ENCODE data around the gene MBNL1.

Gene MBNL1

DNA sequence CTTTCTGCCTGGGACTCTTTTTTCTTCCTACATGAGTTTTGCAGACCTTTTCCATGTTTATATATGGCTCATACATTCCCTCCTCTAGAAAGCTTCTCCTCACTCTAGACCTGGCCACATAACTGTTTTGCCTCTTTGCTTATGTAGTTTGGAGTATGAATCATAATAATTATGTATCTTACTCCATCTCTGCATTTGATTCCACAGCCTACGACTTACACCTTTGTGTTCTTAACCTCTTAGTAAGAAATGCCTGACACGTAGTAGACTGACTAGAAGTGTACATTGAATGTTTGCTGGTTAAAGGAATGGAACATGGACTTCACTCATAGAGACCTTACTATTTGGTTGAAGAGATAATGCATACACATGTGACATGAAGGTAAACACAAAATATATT lies 56.4 kb downstream of the MBNL1 start:
- DNase-seq (ENCODE audit: extremely low spot score) = no peak
- TF ChIP-seq HDGF (IDR thresholded peaks at IDR 0.05; ENCODE audit: borderline replicate concordance) (no peak), ARNT (IDR thresholded peaks at IDR 0.05) (no peak), CTBP1 (IDR thresholded peaks at IDR 0.05; ENCODE audit: borderline replicate concordance) (no peak)
- CTCF ChIA-PET = no interaction called here
- POLR2A ChIA-PET = no interaction called here

DNA sequence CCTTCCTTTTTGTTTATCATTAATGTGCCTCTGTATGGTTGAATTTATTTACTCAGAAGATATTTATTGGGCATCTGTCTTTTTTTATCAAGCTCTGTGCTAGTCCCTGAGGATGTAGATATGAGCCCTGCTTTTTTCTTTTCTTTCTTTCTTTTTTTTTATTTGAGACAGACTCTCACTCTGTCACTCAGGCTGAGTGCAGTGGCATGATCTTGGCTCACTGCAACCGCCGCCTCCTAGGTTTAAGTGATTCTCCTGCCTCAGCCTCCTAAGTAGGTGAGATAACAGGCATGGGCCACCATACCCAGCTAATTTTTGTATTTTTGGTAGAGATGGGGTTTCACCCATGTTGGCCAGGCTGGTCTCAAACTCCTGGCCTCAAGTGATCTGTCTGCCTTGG lies 58.5 kb downstream of the MBNL1 start:
- POLR2A ChIA-PET = no interaction called here
- CTCF ChIA-PET = no interaction called here
- DNase-seq (ENCODE audit: extremely low spot score) = no peak
- TF ChIP-seq, protein P1, sequence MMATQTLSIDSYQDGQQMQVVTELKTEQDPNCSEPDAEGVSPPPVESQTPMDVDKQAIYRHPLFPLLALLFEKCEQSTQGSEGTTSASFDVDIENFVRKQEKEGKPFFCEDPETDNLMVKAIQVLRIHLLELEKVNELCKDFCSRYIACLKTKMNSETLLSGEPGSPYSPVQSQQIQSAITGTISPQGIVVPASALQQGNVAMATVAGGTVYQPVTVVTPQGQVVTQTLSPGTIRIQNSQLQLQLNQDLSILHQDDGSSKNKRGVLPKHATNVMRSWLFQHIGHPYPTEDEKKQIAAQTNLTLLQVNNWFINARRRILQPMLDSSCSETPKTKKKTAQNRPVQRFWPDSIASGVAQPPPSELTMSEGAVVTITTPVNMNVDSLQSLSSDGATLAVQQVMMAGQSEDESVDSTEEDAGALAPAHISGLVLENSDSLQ (IDR thresholded peaks at IDR 0.05) = peak; percentile 39; the same call in 1 of the 2 replicates
- TF ChIP-seq BHLHE40 (IDR thresholded peaks at IDR 0.05; ENCODE audit: borderline replicate concordance) = no peak

DNA sequence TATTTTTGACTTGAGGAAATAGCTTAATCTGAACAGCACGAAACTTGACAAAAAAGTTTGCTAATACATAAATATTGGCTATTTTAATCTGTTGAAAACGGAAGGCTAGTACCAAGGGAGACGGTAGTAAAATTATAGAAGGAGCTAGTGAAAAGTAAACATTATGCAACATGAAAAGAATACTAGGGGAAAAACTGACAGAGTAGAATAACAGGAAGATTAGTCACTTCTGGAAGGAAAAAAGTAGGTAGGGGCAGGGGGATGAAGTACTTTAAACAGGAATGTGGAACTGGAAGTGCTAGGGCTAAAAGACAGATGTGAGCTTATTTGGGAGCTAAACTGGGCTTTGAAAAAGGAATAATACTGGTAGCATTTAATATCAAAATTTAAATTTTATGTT lies 60.1 kb downstream of the MBNL1 start:
- ChIA-PET POLR2A (no interaction called here), CTCF (no interaction called here)
- TF ChIP-seq CTBP1 (IDR thresholded peaks at IDR 0.05; ENCODE audit: borderline replicate concordance) (peak; percentile 6; the same call in 1 of the 2 replicates), FOXM1 (IDR thresholded peaks at IDR 0.05; ENCODE audit: borderline replicate concordance) (no peak)
- DNase-seq (ENCODE audit: extremely low spot score) = no peak

DNA sequence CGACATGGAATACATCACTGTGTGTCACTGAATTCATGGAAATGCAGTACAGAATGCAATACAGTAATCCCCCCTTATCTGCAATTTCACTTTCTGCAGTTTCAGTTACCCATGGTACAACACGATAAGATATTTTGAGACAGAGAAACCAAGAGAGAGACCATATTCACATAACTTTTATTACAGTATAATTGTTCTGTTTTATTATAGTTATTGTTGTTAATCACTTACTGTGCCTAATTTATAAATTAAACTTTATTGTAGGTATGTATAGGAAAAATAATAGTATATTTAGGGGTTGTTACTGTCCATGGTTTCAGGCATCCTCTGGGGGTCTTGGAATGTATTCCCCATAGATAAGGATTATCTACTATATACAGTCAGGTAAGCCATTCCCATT lies 61.8 kb downstream of the MBNL1 start:
- POLR2A ChIA-PET = no interaction called here
- no peak for TF ChIP-seq BHLHE40 (IDR thresholded peaks at IDR 0.05; ENCODE audit: borderline replicate concordance)
- TF ChIP-seq LEF1 (IDR thresholded peaks at IDR 0.05; ENCODE audit: borderline replicate concordance) = no peak
- TF ChIP-seq NFRKB (IDR thresholded peaks at IDR 0.05) = no peak
- TF ChIP-seq HDGF (IDR thresholded peaks at IDR 0.05; ENCODE audit: borderline replicate concordance) = no peak
- TF ChIP-seq TARDBP (IDR thresholded peaks at IDR 0.05) = no peak
- no peak for TF ChIP-seq CTBP1 (IDR thresholded peaks at IDR 0.05; ENCODE audit: borderline replicate concordance)
- TF ChIP-seq L3MBTL2 (conservative IDR thresholded peaks at IDR 0.05) = no peak
- TF ChIP-seq ARNT (IDR thresholded peaks at IDR 0.05) = no peak
- TF ChIP-seq FOXA1 (IDR thresholded peaks at IDR 0.05) = no peak
- no peak for TF ChIP-seq FOXM1 (IDR thresholded peaks at IDR 0.05; ENCODE audit: borderline replicate concordance)
- TF ChIP-seq ZNF384 (IDR thresholded peaks at IDR 0.05) = no peak
- no peak for TF ChIP-seq SUZ12 (IDR thresholded peaks at IDR 0.05)
- no peak for TF ChIP-seq SP1 (IDR thresholded peaks at IDR 0.05)
- TF ChIP-seq FOXK2 (IDR thresholded peaks at IDR 0.05) = no peak
- TF ChIP-seq ELF4 (IDR thresholded peaks at IDR 0.05) = no peak
- TF ChIP-seq, protein P1 (IDR thresholded peaks at IDR 0.05) = no peak
- CTCF ChIA-PET = no interaction called here
- no peak for DNase-seq (ENCODE audit: extremely low spot score)

DNA sequence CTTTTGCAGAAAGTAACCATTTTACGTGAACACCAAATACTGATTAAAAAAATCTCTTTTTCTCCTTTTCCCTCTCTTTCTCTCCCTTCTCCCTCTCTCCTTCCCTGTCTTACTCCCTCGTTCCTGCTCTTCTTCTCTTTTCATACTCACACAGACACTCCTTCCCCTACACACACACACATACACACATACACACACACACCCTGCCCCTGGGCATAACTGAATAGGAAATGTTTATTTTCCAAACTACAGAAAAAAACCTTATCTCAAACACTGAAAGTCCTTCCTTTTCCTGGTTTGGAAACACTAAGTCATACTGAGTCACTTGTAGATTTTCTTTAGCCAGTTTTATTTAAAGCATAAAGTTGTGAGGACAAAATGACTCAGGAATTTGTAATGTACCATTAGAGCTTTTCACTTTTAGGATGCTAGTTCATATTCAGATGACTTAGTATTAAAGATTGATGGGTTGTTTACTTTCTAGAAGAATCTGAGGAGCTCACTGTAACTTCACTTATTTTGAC lies 62.4 kb downstream of the MBNL1 start:
- DNase-seq (ENCODE audit: extremely low spot score) = no peak
- CTCF ChIA-PET = no interaction called here
- TF ChIP-seq HDGF (IDR thresholded peaks at IDR 0.05; ENCODE audit: borderline replicate concordance) = no peak
- TF ChIP-seq, protein P1 (IDR thresholded peaks at IDR 0.05) = no peak
- TF ChIP-seq FOXK2 (IDR thresholded peaks at IDR 0.05) = no peak
- no peak for TF ChIP-seq LEF1 (IDR thresholded peaks at IDR 0.05; ENCODE audit: borderline replicate concordance)
- POLR2A ChIA-PET = no interaction called here

DNA sequence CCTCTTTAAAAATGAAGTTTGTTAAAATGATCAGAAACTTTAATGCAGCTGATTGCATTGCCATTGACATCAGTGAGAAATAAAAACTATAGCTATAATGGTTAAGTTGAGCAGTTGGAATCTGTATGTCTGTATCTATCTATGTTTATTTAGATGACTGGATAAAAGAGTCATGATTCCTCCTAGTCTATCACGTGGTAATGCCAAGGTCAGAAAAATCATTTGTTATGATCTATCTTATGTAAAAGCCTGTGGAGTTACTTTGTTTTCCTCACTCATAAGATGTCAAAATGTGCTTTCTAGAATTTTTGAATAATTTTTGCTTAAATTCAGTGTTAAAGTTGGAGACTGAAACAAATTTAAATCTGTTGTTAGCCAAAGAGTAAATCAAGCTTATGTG lies 63.3 kb downstream of the MBNL1 start:
- no peak for DNase-seq (ENCODE audit: extremely low spot score)
- POLR2A ChIA-PET = no interaction called here
- CTCF ChIA-PET = no interaction called here
- no peak for TF ChIP-seq FOXM1 (IDR thresholded peaks at IDR 0.05; ENCODE audit: borderline replicate concordance)
- no peak for TF ChIP-seq LEF1 (IDR thresholded peaks at IDR 0.05; ENCODE audit: borderline replicate concordance)
- no peak for TF ChIP-seq FOXA1 (IDR thresholded peaks at IDR 0.05)
- no peak for TF ChIP-seq SUZ12 (IDR thresholded peaks at IDR 0.05)
- no peak for TF ChIP-seq NFRKB (IDR thresholded peaks at IDR 0.05)
- no peak for TF ChIP-seq FOXK2 (IDR thresholded peaks at IDR 0.05)
- TF ChIP-seq ARNT (IDR thresholded peaks at IDR 0.05) = no peak
- TF ChIP-seq, protein P1 (IDR thresholded peaks at IDR 0.05) = no peak
- TF ChIP-seq ELF4 (IDR thresholded peaks at IDR 0.05) = no peak

DNA sequence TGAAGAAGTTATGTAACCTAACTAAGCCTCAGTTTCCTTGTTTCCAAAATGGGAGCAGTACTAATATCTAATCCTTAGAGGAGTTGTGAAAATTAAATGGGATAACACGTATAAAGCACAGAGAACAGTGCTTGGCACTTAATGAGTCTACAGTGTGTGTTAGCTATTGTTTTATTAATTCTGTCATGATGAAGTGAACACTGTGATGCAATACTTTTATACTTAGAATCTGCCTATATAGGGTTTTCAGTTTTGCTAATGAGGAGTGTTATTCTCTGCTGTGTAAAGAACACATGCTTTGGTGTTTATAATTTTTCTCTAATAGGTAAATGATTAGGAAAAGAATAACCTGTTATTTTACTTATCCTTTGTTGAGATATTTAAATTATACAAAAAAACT lies 65.2 kb downstream of the MBNL1 start:
- ChIA-PET CTCF (no interaction called here), POLR2A (no interaction called here)
- no peak for TF ChIP-seq CTBP1 (IDR thresholded peaks at IDR 0.05; ENCODE audit: borderline replicate concordance)
- TF ChIP-seq ZNF384 (IDR thresholded peaks at IDR 0.05) = no peak
- TF ChIP-seq BHLHE40 (IDR thresholded peaks at IDR 0.05; ENCODE audit: borderline replicate concordance) = no peak
- no peak for TF ChIP-seq FOXM1 (IDR thresholded peaks at IDR 0.05; ENCODE audit: borderline replicate concordance)
- no peak for TF ChIP-seq ELF4 (IDR thresholded peaks at IDR 0.05)
- TF ChIP-seq L3MBTL2 (conservative IDR thresholded peaks at IDR 0.05) = no peak
- TF ChIP-seq, protein P1 (IDR thresholded peaks at IDR 0.05) = no peak
- no peak for TF ChIP-seq FOXA1 (IDR thresholded peaks at IDR 0.05)
- no peak for TF ChIP-seq LEF1 (IDR thresholded peaks at IDR 0.05; ENCODE audit: borderline replicate concordance)
- no peak for TF ChIP-seq FOXK2 (IDR thresholded peaks at IDR 0.05)
- no peak for TF ChIP-seq SP1 (IDR thresholded peaks at IDR 0.05)
- TF ChIP-seq NFRKB (IDR thresholded peaks at IDR 0.05) = no peak
- no peak for TF ChIP-seq TARDBP (IDR thresholded peaks at IDR 0.05)
- TF ChIP-seq ARNT (IDR thresholded peaks at IDR 0.05) = no peak
- TF ChIP-seq SUZ12 (IDR thresholded peaks at IDR 0.05) = no peak
- DNase-seq (ENCODE audit: extremely low spot score) = no peak

Data from HEK293T (cell line).